ENCODE results near the gene RIC8A. TPM values are rescaled to one million over a fixed set of nuclear protein-coding genes. Genes with fewer than 3 reads are reported as not detected.
"Not testable (repeated sequence)": the region's sequence is repeated elsewhere in the genome, so short reads cannot be mapped to it uniquely, and the experiment has no call there.

RIC8A gene
- total RNA-seq, result 100 to 1,000 TPM in 1 of 4 donors, 10 to 100 TPM in 3; 46.5 to 103 (median 67.1) TPM

DNA sequence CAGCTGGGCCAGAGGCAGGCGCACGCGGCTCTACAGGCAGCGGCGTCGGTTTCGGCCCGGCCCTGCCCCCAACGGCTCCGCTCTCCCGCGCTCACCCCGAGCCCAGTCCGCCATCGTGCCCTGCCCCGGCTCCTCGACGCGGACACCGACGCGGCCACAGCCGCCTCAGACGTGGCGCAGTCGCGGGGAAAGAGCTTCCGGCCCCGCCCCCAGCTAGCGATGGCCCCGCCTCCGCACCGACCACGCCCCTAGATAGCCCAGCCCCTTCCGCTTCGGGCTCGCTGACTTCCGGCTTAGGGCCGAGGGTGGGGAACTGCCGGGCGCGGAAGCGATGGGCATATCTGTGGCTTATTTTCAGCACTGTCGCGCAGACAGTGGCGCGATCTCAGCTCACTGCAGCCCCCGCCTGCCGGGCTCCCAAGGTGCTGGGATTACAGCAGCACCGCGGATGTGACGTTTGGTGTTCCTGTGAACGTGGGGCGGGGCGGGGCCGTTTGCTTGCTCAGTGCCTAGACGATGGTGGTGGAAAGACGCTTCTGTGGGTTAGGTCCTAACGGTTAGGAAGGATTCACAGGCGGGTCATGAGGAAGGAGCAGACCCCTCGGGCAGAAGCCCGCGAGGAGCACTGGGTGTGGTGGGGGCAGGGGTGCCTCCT lies at the start of gene RIC8A, which contains the start of gene BET1L:
Gene RIC8A (plus strand): TSS at position 501 of the 655 bp plus-strand sequence. CDS start 1,147 bp downstream, outside the sequence.
Gene BET1L (minus strand): TSS at position 192 of the 655 bp plus-strand sequence. CDS start 78 bp downstream, at position 114.
- TF ChIP-seq, protein P1, sequence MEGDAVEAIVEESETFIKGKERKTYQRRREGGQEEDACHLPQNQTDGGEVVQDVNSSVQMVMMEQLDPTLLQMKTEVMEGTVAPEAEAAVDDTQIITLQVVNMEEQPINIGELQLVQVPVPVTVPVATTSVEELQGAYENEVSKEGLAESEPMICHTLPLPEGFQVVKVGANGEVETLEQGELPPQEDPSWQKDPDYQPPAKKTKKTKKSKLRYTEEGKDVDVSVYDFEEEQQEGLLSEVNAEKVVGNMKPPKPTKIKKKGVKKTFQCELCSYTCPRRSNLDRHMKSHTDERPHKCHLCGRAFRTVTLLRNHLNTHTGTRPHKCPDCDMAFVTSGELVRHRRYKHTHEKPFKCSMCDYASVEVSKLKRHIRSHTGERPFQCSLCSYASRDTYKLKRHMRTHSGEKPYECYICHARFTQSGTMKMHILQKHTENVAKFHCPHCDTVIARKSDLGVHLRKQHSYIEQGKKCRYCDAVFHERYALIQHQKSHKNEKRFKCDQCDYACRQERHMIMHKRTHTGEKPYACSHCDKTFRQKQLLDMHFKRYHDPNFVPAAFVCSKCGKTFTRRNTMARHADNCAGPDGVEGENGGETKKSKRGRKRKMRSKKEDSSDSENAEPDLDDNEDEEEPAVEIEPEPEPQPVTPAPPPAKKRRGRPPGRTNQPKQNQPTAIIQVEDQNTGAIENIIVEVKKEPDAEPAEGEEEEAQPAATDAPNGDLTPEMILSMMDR (IDR thresholded peaks at IDR 0.05; ENCODE audit: low read depth), result no peak

DNA sequence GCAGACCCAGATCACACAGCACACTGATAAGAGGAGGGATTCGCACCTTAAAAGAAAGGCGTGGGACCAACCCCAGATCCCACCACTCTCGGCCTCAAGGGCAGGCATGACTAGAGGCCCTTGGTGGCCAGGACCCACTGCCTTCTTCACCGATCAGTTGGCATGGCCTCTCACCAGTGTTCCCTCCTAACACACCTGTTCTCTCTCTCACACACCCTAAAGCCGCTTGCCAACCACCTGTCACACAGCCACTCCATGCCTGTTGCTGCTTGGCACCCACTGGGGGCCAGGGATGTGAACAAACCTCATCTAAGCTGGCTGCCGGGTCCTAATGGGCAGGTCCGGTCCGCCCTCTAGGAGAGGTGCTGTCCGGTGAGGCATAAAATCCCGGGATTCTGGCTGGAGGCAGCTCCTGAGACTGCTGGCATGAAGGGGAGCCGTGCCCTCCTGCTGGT lies 14.8 kb upstream of the RIC8A start, which contains the start of gene SCGB1C1:
Gene SCGB1C1 (plus strand): TSS at position 405 of the 455 bp plus-strand sequence. CDS start 22 bp downstream, at position 427.
- TF ChIP-seq, protein P1 (IDR thresholded peaks at IDR 0.05; ENCODE audit: low read depth), result not testable (repeated sequence)

DNA sequence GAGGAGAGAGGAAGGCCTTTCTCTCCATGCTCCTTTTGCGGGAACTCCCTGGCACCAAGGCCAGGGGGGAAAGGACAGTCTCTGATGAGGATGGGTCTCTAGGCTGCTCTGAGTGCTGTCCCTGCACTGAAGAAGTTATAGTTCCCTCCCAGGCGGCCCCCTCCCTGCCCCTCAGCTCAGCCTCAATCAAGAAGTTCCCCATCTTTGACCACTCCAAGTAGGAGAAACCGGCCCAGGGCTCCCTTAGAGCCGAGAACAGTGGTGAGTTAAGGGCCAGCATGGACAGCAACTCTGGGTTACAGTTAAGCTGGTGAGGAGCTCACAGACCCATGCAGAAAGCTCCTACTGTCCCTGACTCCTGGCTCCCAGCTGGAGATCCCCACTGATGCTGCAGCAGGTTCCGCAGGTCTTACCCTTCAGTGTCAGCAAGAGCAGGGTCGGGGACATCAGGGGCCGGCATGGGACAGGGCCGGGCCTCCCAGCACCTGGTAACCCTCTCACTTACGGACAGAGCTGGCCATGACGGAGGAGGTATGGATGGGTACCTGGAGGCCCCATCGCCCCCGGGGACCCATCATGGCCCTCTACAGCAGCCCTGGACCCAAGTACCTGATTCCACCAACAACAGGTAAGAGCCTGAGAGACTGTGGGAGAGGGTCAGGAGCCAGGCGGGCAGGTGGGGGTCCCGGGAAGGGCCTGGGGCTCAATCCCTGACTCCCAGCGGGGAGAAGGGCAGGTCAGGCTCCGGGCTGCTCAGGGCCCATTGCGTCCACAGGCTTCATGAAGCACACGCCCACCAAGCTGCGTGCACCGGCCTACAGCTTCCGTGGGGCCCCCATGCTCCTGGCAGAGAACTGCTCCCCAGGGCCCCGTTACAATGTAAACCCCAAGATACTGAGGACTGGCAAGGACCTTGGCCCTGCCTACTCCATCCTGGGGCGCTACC lies 10.4 kb upstream of the RIC8A start:
- TF ChIP-seq, protein P1 (IDR thresholded peaks at IDR 0.05; ENCODE audit: low read depth), result no peak

DNA sequence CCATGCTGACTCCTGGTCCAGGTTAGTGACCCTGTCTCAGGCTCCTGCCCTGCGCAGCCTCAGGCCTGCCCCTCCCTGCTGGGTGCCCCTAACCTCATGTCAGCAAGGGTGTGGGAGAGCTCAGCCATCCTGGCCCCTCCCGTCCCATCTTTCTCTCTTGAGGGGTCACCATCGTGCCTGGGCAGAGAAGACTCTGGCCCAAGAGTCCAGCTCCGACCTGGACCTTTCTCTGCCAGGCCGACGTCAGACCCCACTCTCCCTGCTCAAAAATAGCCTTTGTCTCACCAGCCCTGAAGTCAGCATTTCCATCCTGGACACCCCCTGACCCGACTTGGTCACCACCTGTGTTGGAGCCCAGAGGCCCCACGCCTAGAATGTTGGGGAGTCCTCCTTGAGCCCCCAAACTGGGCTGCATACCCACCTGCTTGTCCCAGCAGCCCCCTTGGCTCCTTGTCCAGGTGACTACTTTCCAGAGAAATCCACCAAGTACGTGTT lies 9.7 kb upstream of the RIC8A start:
- TF ChIP-seq, protein P1 (IDR thresholded peaks at IDR 0.05; ENCODE audit: low read depth), result no peak

DNA sequence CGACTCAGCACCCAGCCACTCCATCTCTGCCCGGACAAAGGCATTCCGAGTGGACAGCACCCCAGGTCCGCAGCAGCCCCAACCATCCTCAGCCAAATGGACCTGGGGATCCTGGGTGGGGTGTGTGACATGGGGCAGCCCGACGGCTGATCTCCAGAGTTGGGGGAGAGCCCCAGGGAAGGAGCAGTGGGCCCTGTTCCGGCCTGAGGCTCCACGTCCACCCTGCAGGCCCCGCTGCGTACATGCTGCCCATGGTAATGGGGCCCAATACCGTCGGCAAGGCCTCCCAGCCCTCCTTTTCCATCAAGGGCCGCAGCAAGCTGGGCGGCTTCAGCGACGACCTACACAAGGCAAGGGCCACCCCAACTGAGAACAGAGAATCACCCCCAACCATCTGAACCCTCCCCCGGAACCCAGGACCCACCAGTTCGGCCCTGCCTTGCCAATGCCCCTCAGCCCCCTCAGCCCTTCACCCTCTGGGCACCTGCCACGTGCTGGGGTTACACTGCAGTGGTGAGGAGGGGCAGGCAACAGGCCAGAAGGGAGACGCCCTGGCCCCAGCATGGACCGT lies 9.2 kb upstream of the RIC8A start:
- TF ChIP-seq, protein P1 (IDR thresholded peaks at IDR 0.05; ENCODE audit: low read depth), result no peak

DNA sequence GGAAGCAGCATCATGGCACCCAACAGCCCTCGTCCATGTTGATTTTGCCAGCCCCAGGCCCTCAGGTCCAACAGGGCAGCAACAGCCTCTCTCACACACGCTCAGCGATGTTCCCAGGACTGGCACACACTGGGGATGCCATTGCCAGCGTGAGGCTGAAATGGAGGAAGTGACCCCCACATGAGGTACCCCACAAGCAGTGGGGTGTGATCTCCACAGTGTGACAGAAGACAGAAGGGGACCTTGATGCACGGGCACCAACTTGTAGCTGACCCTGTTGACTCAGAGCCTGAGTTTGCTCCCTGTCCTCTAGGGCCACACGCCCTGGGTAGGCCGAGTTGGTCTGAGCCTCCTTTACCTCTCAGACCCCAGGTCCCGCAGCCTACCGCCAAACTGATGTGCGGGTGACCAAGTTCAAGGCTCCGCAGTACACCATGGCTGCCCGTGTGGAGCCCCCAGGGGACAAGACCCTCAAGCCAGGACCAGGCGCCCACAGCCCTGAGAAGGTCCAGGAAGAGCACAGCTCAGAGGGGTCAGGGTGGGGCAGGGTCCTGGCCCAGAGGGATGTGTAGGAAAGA lies 8.4 kb upstream of the RIC8A start:
- TF ChIP-seq, protein P1 (IDR thresholded peaks at IDR 0.05; ENCODE audit: low read depth), result no peak
